GM18951 (cell line): Measurements from ENCODE around the gene HOXC6.

ENCODE experiments used
- POLR2A ChIP-seq: IDR thresholded peaks from 4 replicates; pipeline ENCODE4 v1.6.1; 2011; ENCODE audit warnings: mild to moderate bottlenecking; ENCODE audit not compliant: insufficient read length, insufficient read depth; ENCODE audit errors: extremely low read depth
- in situ Hi-C: fragments of 300-500 bp; cut with MboI; formaldehyde crosslinking; loops from one replicate; pipeline ENCODE4 v1.12.0; 2022; ENCODE audit warnings: low sequenced_read_pairs, mixed read lengths, inconsistent platforms; ENCODE audit not compliant: unreplicated experiment

HOXC6 gene

GRCh38 chr12:53985994-53986685 lies 42.1 kb upstream of the HOXC6 start:
- in situ Hi-C loops = no loop called here
- TF ChIP-seq POLR2A = no peak

- in situ Hi-C loops = no loop called here
- TF ChIP-seq POLR2A = no peak
These were observed 41.4 kb upstream of the HOXC6 start for GRCh38 chr12:53986686-53987483.

- in situ Hi-C loops = no loop called here
- no peak for TF ChIP-seq POLR2A
These were observed 40.4 kb upstream of the HOXC6 start for GRCh38 chr12:53987787-53988230.

- in situ Hi-C loops = no loop called here
These were observed 39.6 kb upstream of the HOXC6 start for GRCh38 chr12:53988541-53989226.

GRCh38 chr12:53989227-53990113 lies 38.8 kb upstream of the HOXC6 start:
- TF ChIP-seq POLR2A = no peak
- in situ Hi-C loops = no loop called here

More at GRCh38 chr12:53988541-53989226, 39.6 kb upstream of the HOXC6 start:
- no peak for TF ChIP-seq POLR2A

GRCh38 chr12:53990311-53991076 lies 37.7 kb upstream of the HOXC6 start:
- in situ Hi-C loops = no loop called here
- no peak for TF ChIP-seq POLR2A

GRCh38 chr12:53991077-53991460 lies 37.2 kb upstream of the HOXC6 start:
- in situ Hi-C loops = no loop called here
- TF ChIP-seq POLR2A = no peak

- TF ChIP-seq POLR2A = no peak
- in situ Hi-C loops = no loop called here
These were observed 35.8 kb upstream of the HOXC6 start for GRCh38 chr12:53992377-53992889.

GRCh38 chr12:53993162-53994008 lies 34.9 kb upstream of the HOXC6 start:
- in situ Hi-C loops = no loop called here
- TF ChIP-seq POLR2A = no peak

- in situ Hi-C loops = no loop called here
These were observed 34.3 kb upstream of the HOXC6 start for GRCh38 chr12:53994009-53994263.

GRCh38 chr12:53994264-53995001 lies 33.8 kb upstream of the HOXC6 start:
- TF ChIP-seq POLR2A = no peak
- in situ Hi-C loops = no loop called here

More at GRCh38 chr12:53994009-53994263, 34.3 kb upstream of the HOXC6 start:
- TF ChIP-seq POLR2A = no peak
